ENCODE results near the gene LANCL3. TPM values are rescaled to one million over a fixed set of nuclear protein-coding genes. Genes with fewer than 3 reads are reported as not detected.
A peak's percentile ranks its signal among the peaks of the same experiment; 100 is the strongest.

The LANCL3 gene
- polyA plus RNA-seq, 1 donor: 0.20 TPM

DNA sequence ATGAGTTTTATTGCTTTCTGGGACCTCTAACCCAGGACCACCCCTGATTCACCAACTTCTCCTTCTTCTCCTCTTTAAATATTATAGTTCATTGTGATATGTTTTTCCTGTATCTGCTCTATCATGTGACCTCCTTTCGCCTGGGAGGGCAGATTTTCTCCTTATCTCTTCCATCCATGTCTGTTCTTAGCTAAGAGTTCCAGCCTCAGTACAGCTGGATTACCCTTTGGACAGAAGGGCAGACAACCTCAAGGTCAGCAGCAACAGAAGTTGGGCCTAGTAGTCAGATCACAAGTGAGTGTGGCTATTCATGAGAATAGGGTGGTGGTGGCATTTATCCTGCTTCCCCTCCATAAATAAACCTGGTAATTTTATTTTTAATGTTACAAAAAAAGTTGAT lies 108.4 kb downstream of the LANCL3 start:
- DNase-seq: no peak

- DNase-seq: no peak
Measured at GRCh38 chrX:37684426-37684825, 113.0 kb downstream of the LANCL3 start.

DNA sequence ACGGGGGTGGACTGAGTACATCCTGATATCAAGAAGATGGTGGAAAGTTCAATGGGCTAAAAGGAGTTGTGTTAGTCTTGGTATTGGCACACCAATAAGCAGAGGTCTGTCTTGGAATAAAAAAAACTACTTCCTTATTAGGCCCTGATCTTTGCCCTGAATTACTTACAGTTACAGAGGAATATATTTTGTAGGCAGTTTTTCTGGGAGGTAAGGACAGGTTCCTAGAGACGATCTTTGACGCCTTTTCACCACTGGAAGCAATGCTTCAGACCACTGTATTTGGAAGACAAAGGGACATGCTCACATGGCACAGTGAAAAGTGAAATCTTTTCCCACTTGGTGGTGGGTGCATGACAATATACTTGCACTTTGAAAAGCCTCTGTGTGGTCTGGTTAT lies 113.5 kb downstream of the LANCL3 start:
- DNase-seq: no peak

DNA sequence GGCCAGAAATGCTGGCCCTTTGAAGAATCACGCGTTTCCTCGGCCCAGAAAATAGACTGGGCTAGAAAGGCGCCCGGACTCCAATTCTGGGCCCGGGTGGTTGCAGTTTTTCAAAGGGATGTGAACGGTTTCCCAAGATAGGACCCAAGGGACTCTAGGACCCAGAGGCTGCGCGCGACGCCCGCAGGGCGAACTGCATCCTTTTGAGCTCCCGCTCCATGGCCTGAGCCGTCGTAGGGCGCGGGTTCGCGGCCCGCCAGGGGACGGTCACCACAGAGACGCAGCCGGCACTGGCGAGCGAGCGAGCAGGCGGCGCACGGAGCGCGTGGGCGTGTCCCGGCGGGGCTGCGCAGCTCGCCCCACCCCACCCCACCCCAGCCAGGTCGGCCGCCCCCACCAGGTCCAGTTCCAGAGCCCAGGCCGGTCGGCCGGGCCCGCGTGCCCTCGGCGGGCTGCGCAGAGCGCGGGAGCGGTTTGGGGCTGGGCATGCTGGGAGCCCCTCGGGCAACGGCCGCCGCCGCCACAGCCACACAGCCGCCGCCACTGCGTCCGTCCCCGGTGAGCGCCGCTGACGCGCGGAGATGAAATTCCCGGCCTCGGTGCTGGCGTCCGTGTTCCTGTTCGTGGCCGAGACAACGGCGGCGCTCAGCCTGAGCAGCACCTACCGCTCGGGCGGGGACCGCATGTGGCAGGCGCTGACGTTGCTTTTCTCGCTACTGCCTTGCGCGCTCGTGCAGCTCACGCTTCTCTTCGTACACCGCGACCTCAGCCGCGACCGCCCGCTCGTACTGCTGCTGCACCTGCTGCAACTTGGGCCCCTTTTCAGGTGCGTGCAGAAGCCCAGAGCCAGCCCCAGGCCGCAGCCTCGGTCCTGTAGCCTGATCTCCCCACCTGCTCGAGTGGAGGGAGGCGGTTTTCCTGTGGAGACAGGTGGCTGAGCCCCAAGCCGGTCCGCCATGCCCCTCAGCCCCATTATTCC lies 114.2 kb downstream of the LANCL3 start, which contains the start of gene XK:
XK (plus strand) TSS at position 411 of the 979 bp plus-strand sequence; CDS start at position 582, 171 bp downstream.
- DNase-seq: peak; percentile 12

- DNase-seq: no peak
Measured at GRCh38 chrX:37686369-37686995, 115.0 kb downstream of the LANCL3 start.

GRCh38 chrX:37686996-37687395 lies 115.5 kb downstream of the LANCL3 start:
- no peak for DNase-seq

- DNase-seq: no peak
Measured at GRCh38 chrX:37690119-37690518, 118.7 kb downstream of the LANCL3 start.

- DNase-seq: no peak
Measured at GRCh38 chrX:37692918-37693317, 121.5 kb downstream of the LANCL3 start.

DNA sequence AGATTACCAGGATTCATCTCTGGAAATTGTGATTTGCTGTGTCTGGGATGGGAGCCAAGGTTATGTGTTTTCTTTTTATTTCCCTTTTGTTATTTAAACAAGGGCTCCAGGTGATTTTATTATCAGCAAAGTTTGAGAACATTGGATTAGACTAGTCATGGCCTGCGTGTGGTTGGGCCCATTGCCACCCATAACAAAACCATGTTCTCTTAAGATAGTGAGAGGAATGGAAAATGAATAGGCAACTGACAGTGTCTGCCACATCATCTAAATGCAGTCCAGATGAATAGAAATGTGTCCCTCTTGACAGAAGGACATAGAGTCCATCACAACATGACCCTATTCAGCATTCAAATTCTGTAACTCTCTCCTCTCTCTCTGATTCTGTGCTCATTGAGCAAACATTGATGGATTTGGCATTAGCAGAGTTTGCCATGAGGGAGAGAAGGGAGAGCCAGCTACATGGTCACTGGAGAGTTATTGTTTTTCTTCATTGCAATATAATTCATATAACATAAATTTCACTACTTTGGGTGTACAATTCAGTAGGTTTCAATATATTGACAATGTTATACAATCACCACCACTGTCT lies 125.8 kb downstream of the LANCL3 start:
- no peak for DNase-seq

- DNase-seq: peak; percentile 7
Measured at GRCh38 chrX:37701588-37701987, 130.1 kb downstream of the LANCL3 start.

- no peak for DNase-seq
Measured at GRCh38 chrX:37711991-37712390, 140.5 kb downstream of the LANCL3 start.

- no peak for DNase-seq
Measured at GRCh38 chrX:37712458-37712857, 141.0 kb downstream of the LANCL3 start.

GRCh38 chrX:37714479-37714878 lies 143.0 kb downstream of the LANCL3 start:
- no peak for DNase-seq

DNA sequence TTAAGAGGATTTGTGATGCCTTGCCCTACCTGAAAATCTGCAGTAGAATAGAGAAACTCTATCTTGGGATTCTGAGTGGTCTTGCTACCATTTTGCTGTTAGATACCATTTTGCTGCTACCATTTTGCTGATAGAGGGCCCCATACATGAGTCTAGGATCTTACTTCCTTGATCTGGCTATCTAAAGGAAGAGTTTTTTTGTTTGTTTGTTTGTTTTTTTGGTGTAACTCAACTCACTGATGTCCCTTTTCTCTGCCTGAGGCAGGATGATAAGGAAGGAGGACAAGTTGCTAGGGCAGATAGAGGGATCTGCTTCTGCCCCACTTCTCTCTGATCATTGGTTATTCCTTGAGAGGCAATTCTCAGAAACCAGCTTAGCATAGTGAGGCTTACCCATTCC lies 145.1 kb downstream of the LANCL3 start:
- DNase-seq: no peak

GRCh38 chrX:37717708-37718107 lies 146.2 kb downstream of the LANCL3 start:
- DNase-seq: no peak

- DNase-seq: no peak
Measured at GRCh38 chrX:37722595-37722994, 151.1 kb downstream of the LANCL3 start.

DNA sequence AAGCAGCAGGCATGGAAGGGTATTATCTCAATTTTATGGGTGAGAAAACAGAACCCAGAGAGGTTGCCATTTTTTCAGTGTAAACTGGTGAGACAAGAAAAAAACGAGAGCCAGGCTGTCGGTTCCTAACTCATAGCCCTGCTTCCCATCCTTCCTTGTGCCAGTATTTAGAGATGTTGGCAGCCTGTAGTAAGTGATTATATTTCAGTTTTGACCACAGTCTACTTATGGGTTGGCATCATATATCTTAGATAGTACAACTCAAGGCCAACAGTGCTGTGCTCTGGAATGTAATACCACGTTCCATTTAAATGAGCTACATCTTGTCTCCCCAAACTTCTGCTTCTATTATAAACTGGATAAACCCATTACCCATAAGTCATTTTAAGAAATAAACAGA lies 154.9 kb downstream of the LANCL3 start:
- no peak for DNase-seq

Other genes with a start within 250 kb of the LANCL3 start
- gene PRRG1, start 222.3 kb upstream of the LANCL3 start, polyA plus RNA-seq (ENCODE audit: insufficient read length): 21.8 TPM
- 1.1 TPM for gene XK, start 114.1 kb downstream of the LANCL3 start, polyA plus RNA-seq (ENCODE audit: insufficient read length)
- 12.6 TPM for gene CYBB, start 208.4 kb downstream of the LANCL3 start, polyA plus RNA-seq (ENCODE audit: insufficient read length)